GM12891 (cell line): ENCODE measurements around the gene HMBS. TPM values are rescaled to one million over a fixed set of nuclear protein-coding genes. Genes with fewer than 3 reads are reported as not detected.
A peak's percentile ranks its signal among the peaks of the same experiment; 100 is the strongest.
"Not testable (repeated sequence)": the region's sequence is repeated elsewhere in the genome, so short reads cannot be mapped to it uniquely, and the experiment has no call there.

Experiments used
- DNase-seq: peaks from one replicate; pipeline ENCODE4 v3.0.0; 2011; ENCODE audit warnings: low spot score; ENCODE audit not compliant: insufficient read length
- FAIRE-seq: peaks from 2 replicates; lab custom pipeline; 2011; peaks lifted over from hg19 to GRCh38; lab: Jason Lieb, UNC
- PAX5 ChIP-seq: IDR thresholded peaks from 2 replicates; pipeline ENCODE4 v1.6.1; 2011; ENCODE audit warnings: low read length, moderate library complexity, mild to moderate bottlenecking; ENCODE audit not compliant: insufficient read depth, severe bottlenecking
- POLR2A ChIP-seq: IDR thresholded peaks from 2 replicates; pipeline ENCODE4 v1.6.1; 2011; ENCODE audit warnings: low read depth, low read length, control low read depth
- POLR2AphosphoS5 ChIP-seq: IDR thresholded peaks from 2 replicates; pipeline ENCODE4 v1.6.1; 2011; ENCODE audit warnings: low read depth, low read length, control low read depth
- POU2F2 ChIP-seq: IDR thresholded peaks from 2 replicates; pipeline ENCODE4 v1.6.1; 2011; ENCODE audit warnings: low read depth, mild to moderate bottlenecking, control low read depth, low read length, moderate library complexity
- SPI1 ChIP-seq: IDR thresholded peaks from 2 replicates; pipeline ENCODE4 v1.6.1; 2011; ENCODE audit warnings: low read depth, low read length, control low read depth
- TAF1 ChIP-seq: IDR thresholded peaks from 2 replicates; pipeline ENCODE4 v1.6.1; 2011; ENCODE audit warnings: low read depth, low read length, control low read depth
- polyA plus RNA-seq: library from polyadenylated mRNA; unstranded; fragments of >200 nt; gene quantifications from one replicate; pipeline ENCODE4 v1.2.1, GENCODE V29; 2012; ENCODE audit warnings: low read depth, missing spikeins, inconsistent platforms; ENCODE audit not compliant: missing spikeins

Gene HMBS
- polyA plus RNA-seq, result 31.2 TPM

- DNase-seq, result peak; percentile 88
- TF ChIP-seq POU2F2 (no peak), PAX5 (no peak), POLR2A (peak; percentile 90), POLR2AphosphoS5 (peak; percentile 63; the same call in 1 of the 2 replicates), TAF1 (peak; percentile 30; the same call in 1 of the 2 replicates), SPI1 (0 out of 2 replicates have a peak, but pooled peaks have one; percentile 3)
- peak; percentile 99 for FAIRE-seq
These were observed at the start of gene HMBS for GRCh38 chr11:119084663-119085436. TSS of gene HMBS (plus strand) at chr11:119084881. CDS start at chr11:119085034, 153 bp downstream.

- no peak for DNase-seq
- FAIRE-seq, result no peak
- TF ChIP-seq SPI1 (no peak), POLR2A (no peak), POLR2AphosphoS5 (no peak), TAF1 (no peak), POU2F2 (no peak)
These were observed 45.8 kb upstream of the HMBS start for GRCh38 chr11:119038884-119039283.

- DNase-seq, FAIRE-seq: not testable (repeated sequence)
These were observed 45.2 kb upstream of the HMBS start for GRCh38 chr11:119039471-119039870.

- no peak for TF ChIP-seq TAF1
- no peak for TF ChIP-seq POLR2AphosphoS5
- TF ChIP-seq POU2F2, result no peak
- TF ChIP-seq SPI1, result no peak
- no peak for TF ChIP-seq POLR2A
- no peak for TF ChIP-seq PAX5
- FAIRE-seq, result no peak
- DNase-seq, result no peak
These were observed 42.7 kb upstream of the HMBS start for GRCh38 chr11:119041821-119042514.

- FAIRE-seq, result no peak
- TF ChIP-seq POLR2AphosphoS5 (no peak), POLR2A (no peak), PAX5 (no peak), TAF1 (no peak), POU2F2 (no peak), SPI1 (no peak)
- DNase-seq, result no peak
These were observed 41.8 kb upstream of the HMBS start for GRCh38 chr11:119042927-119043326.

- FAIRE-seq, result no peak
- TF ChIP-seq TAF1 (no peak), POLR2AphosphoS5 (no peak), PAX5 (no peak), POU2F2 (no peak), POLR2A (no peak), SPI1 (no peak)
- DNase-seq, result no peak
These were observed 40.0 kb upstream of the HMBS start for GRCh38 chr11:119044708-119045107.

GRCh38 chr11:119046489-119046888 is 38.2 kb upstream of the HMBS start:
- FAIRE-seq (no peak), DNase-seq (no peak)
- TF ChIP-seq POLR2A, result no peak
- TF ChIP-seq SPI1, result no peak
- TF ChIP-seq POU2F2, result no peak
- no peak for TF ChIP-seq POLR2AphosphoS5
- TF ChIP-seq TAF1, result no peak
- no peak for TF ChIP-seq PAX5

GRCh38 chr11:119047205-119047604 is 37.5 kb upstream of the HMBS start:
- FAIRE-seq, result no peak
- TF ChIP-seq PAX5, result no peak
- no peak for TF ChIP-seq SPI1
- DNase-seq, result no peak

GRCh38 chr11:119048644-119049043 is 36.0 kb upstream of the HMBS start:
- TF ChIP-seq TAF1 (no peak), POLR2AphosphoS5 (no peak)
- FAIRE-seq, result no peak

GRCh38 chr11:119049081-119049480 is 35.6 kb upstream of the HMBS start:
- TF ChIP-seq POLR2AphosphoS5 (peak; percentile 56; the same call in 1 of the 2 replicates), TAF1 (no peak)
- no peak for FAIRE-seq
- no peak for DNase-seq

More at GRCh38 chr11:119048644-119049043, 36.0 kb upstream of the HMBS start:
- DNase-seq, result no peak
